Lower lobe of right lung (tissue), 2 donors: ENCODE measurements around the gene SLC37A4. TPM values are rescaled to one million over a fixed set of nuclear protein-coding genes. Genes with fewer than 3 reads are reported as not detected.

Source experiments
- ATAC-seq, 2 donors: fragments of 200-7000 bp; cut with Tn5 transposase; one replicate each; pipeline ENCODE4 v1.9.1; 2020 to 2022; ENCODE audit warnings: mild to moderate bottlenecking in 2 of 2, moderate library complexity in 2 of 2
- DNase-seq: peaks from one replicate; pipeline ENCODE4 v3.0.0-alpha.2; 2020
- H3K27ac ChIP-seq: fragments of 200-600 bp; one replicate; pipeline ENCODE4 v1.8.0; 2022
- H3K27me3 ChIP-seq: fragments of 200-600 bp; one replicate; pipeline ENCODE4 v1.8.0; 2022; ENCODE audit warnings: low read depth
- H3K36me3 ChIP-seq: fragments of 200-600 bp; one replicate; pipeline ENCODE4 v1.8.0; 2022; ENCODE audit warnings: mild to moderate bottlenecking
- H3K4me1 ChIP-seq: fragments of 200-600 bp; one replicate; pipeline ENCODE4 v1.8.0; 2022
- H3K4me3 ChIP-seq: fragments of 200-600 bp; one replicate; pipeline ENCODE4 v1.8.0; 2022; ENCODE audit warnings: mild to moderate bottlenecking
- H3K9me3 ChIP-seq: fragments of 200-600 bp; one replicate; pipeline ENCODE4 v1.8.0; 2022
- CTCF ChIP-seq: fragments of 200-600 bp; IDR thresholded peaks from one replicate; pipeline ENCODE4 v1.8.0; 2022; ENCODE audit warnings: antibody characterized with exemption, mild to moderate bottlenecking
- intact Hi-C: fragments of 100-400 bp; cut with DNase I; formaldehyde crosslinking; loops from one replicate; pipeline ENCODE4 v1.11.0; 2022
- total RNA-seq: library from RNA; stranded (reverse); fragmentation: NEBNext Ultra II Directional; extraction: Animal tissue kit (Norgen Biotek cat#: 25700); gene quantifications from one replicate; pipeline ENCODE4 v1.2.1, GENCODE V29; 2021
- donor health status: DM: no; HTN: yes; CAD: no; lungs with severe emphysema.

Gene SLC37A4
- total RNA-seq, 1 donor from 2014 or later = 13.2 TPM

- peak overlapping the region; percentile 97 for H3K4me3 ChIP-seq
- H3K27ac ChIP-seq = peak overlapping the region; percentile 25
- DNase-seq = no peak
Measured at GRCh38 chr11:119029069-119029339, 1.7 kb downstream of the SLC37A4 start.

GRCh38 chr11:119028346-119029068, 2.2 kb downstream of the SLC37A4 start:
- peak overlapping the region; percentile 25 for H3K27ac ChIP-seq
- H3K36me3 ChIP-seq = peaks cover 36% of the 10 kb centered on the region
- H3K9me3 ChIP-seq = no peaks in the 10 kb centered on the region
- no peak overlapping the region for H3K4me3 ChIP-seq
- no peak for TF ChIP-seq CTCF
- no peak for ATAC-seq
- no peaks in the 10 kb centered on the region for H3K27me3 ChIP-seq
- peaks cover 37% of the 10 kb centered on the region for H3K4me1 ChIP-seq
- intact Hi-C loops = no loop called here
- DNase-seq = no peak

More at GRCh38 chr11:119029069-119029339, 1.7 kb downstream of the SLC37A4 start:
- intact Hi-C loops = no loop called here
- no peak for ATAC-seq
- no peaks in the 10 kb centered on the region for H3K27me3 ChIP-seq
- no peak for TF ChIP-seq CTCF
- no peaks in the 10 kb centered on the region for H3K9me3 ChIP-seq
- H3K36me3 ChIP-seq = peaks cover 31% of the 10 kb centered on the region
- H3K4me1 ChIP-seq = peaks cover 36% of the 10 kb centered on the region

GRCh38 chr11:119027561-119028345, 2.9 kb downstream of the SLC37A4 start:
- no peak for DNase-seq
- intact Hi-C loops = no loop called here
- no peak for ATAC-seq
- Histone ChIP-seq H3K4me1 (peaks cover 37% of the 10 kb centered on the region), H3K36me3 (peaks cover 44% of the 10 kb centered on the region), H3K9me3 (no peaks in the 10 kb centered on the region), H3K27me3 (no peaks in the 10 kb centered on the region), H3K27ac (no peak overlapping the region), H3K4me3 (no peak overlapping the region)
- TF ChIP-seq CTCF = no peak

GRCh38 chr11:119026970-119027369, 3.7 kb downstream of the SLC37A4 start:
- no peak overlapping the region for H3K4me3 ChIP-seq
- peaks cover 51% of the 10 kb centered on the region for H3K36me3 ChIP-seq
- no peak overlapping the region for H3K27ac ChIP-seq
- no peaks in the 10 kb centered on the region for H3K9me3 ChIP-seq
- H3K27me3 ChIP-seq = no peaks in the 10 kb centered on the region
- DNase-seq (no peak), ATAC-seq (no peak)
- TF ChIP-seq CTCF = no peak
- intact Hi-C loops = no loop called here
- peaks cover 38% of the 10 kb centered on the region for H3K4me1 ChIP-seq

GRCh38 chr11:119025978-119026766, 4.5 kb downstream of the SLC37A4 start:
- Histone ChIP-seq H3K27ac (no peak overlapping the region), H3K4me1 (peaks cover 43% of the 10 kb centered on the region), H3K4me3 (no peak overlapping the region), H3K9me3 (no peaks in the 10 kb centered on the region), H3K36me3 (peaks cover 59% of the 10 kb centered on the region), H3K27me3 (no peaks in the 10 kb centered on the region)
- intact Hi-C loops = no loop called here
- no peak for DNase-seq
- ATAC-seq = no peak
- TF ChIP-seq CTCF = no peak
